Small intestine (tissue), 7 donors: ENCODE results near the gene CORO1C. TPM values are rescaled to one million over a fixed set of nuclear protein-coding genes. Genes with fewer than 3 reads are reported as not detected.

Experiments used
- DNase-seq, 2 donors: peaks; one replicate each; pipeline versions ENCODE4 v3.0.0 to v3.0.0-alpha.2; 2013
- FAIRE-seq: peaks from 2 replicates; lab custom pipeline; 2012; peaks lifted over from hg19 to GRCh38; lab: Jason Lieb, UNC
- H3K27ac ChIP-seq, 3 donors: one replicate each; pipeline ENCODE4 v1.5.1; 2013; ENCODE audit warnings: low read length in 2 of 3, mild to moderate bottlenecking in 2 of 3, control low read depth in 1 of 3, inconsistent platforms in 1 of 3, low read depth in 1 of 3, moderate library complexity in 1 of 3
- H3K27me3 ChIP-seq, 3 donors: one replicate each; pipeline ENCODE4 v1.6.1; 2013; ENCODE audit warnings: low read length in 3 of 3, inconsistent platforms in 1 of 3; ENCODE audit not compliant: control insufficient read depth in 3 of 3, insufficient read depth in 3 of 3
- H3K36me3 ChIP-seq, 3 donors: one replicate each; pipeline ENCODE4 v1.6.1; 2013; ENCODE audit warnings: low read length in 3 of 3, inconsistent platforms in 1 of 3, low read depth in 1 of 3, mild to moderate bottlenecking in 1 of 3, moderate library complexity in 1 of 3; ENCODE audit not compliant: control insufficient read depth in 3 of 3, insufficient read depth in 2 of 3
- H3K4me1 ChIP-seq, 3 donors: one replicate each; pipeline ENCODE4 v1.6.1; 2013; ENCODE audit warnings: low read length in 2 of 3, inconsistent platforms in 1 of 3, low read depth in 1 of 3, mild to moderate bottlenecking in 1 of 3, moderate library complexity in 1 of 3; ENCODE audit not compliant: control insufficient read depth in 3 of 3, insufficient read depth in 2 of 3
- H3K4me3 ChIP-seq, 3 donors: one replicate each; pipeline ENCODE4 v1.5.1; 2013; ENCODE audit warnings: low read length in 3 of 3, control low read depth in 1 of 3, inconsistent platforms in 1 of 3, low read depth in 1 of 3, mild to moderate bottlenecking in 1 of 3, moderate library complexity in 1 of 3
- H3K9me3 ChIP-seq, 2 donors: one replicate each; pipeline ENCODE4 v1.6.1; 2013; ENCODE audit warnings: low read depth in 1 of 2, low read length in 1 of 2; ENCODE audit not compliant: control insufficient read depth in 2 of 2, insufficient read depth in 1 of 2
- WGBS, 3 donors: extraction: QIAGEN DNeasy Blood & Tissue Kit; methylation state at CpG; one replicate each; pipeline ENCODE4 v1.1.7; 2013; 5-methylcytosine and 5-hydroxymethylcytosine counted together
- polyA plus RNA-seq, 4 donors: library from polyadenylated mRNA; stranded (reverse) in 3 of 4; unstranded in 1 of 4; fragments of 200-250 nt in 3 of 4; fragments of 120-200 nt in 1 of 4; gene quantifications; one replicate each; pipeline versions ENCODE4 v1.2.1 to v1.2.3, GENCODE V29; 2013
- donor health status: healthy with polysubstance abuse.
- donor health status: control.
- donor health status: control.
- donor health status: Bipolar disorder and iron deficiency.
- donor health status: healthy.

CORO1C gene
- polyA plus RNA-seq, 4 donors: 22.2 to 59.2 (median 33.0) TPM

DNA sequence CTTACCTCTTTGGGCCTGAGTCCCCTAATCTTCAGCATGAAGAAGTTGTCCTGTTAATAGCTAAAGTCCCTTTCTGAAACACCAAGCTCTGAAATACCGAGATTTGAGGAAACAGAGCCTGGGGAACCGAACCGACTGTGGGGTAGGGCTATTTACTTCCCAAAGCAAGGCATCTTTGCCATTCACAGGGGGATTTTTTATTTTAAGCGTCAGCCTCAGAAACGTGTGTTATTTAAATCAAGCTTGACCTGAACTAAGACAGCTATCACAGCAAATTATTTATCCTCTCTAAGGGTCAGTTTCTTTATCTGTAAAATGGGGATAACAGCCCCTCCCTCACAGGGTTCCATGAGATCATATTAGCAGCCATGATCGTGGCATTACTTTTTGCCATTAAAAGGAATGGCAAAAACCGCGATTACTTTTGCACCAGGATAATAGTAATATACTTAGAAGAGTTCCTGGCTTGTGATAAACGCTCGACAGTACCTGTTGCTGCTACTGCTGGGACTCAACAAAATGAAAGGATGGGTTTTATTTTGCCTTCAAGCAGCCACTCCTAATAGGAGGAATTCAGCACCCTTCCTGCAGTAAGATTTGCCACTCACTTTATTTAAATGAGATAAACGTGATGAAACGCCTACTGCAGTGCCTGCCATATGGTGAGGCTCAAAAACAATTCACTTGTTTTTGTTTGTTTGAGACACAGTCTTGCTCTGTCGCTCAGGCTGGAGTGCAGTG is 1.3 kb upstream of the CORO1C start:
- Histone ChIP-seq H3K36me3 (no peaks in the 10 kb centered on the region), H3K4me1 (peaks cover 0 to 24% (median 3%) of the 10 kb centered on the region in 3 donors), H3K27ac (peak overlapping the region; percentile 85 to 99 (median 98)), H3K4me3 (peak overlapping the region in 1 of 3 donors; percentile 93), H3K9me3 (peaks cover 0 to 2% of the 10 kb centered on the region in 2 donors), H3K27me3 (no peaks in the 10 kb centered on the region)
- WGBS, 3 donors: 61 to 71% (median 61%) methylated on average over 13 of the region's 13 CpGs
- DNase-seq: peak in 1 of 2 donors; percentile 26
- no peak for FAIRE-seq

GRCh38 chr12:108731866-108732461 is 646 bp upstream of the CORO1C start:
- Histone ChIP-seq H3K27ac (peak overlapping the region; percentile 85 to 99 (median 98)), H3K27me3 (no peaks in the 10 kb centered on the region), H3K36me3 (no peaks in the 10 kb centered on the region), H3K4me1 (peaks cover 0 to 24% (median 3%) of the 10 kb centered on the region in 3 donors), H3K9me3 (no peaks in the 10 kb centered on the region), H3K4me3 (peak overlapping the region; percentile 54 to 93 (median 85))
- DNase-seq (peak; percentile 99), FAIRE-seq (no peak)
- 4 to 6% (median 4%) methylated on average over 29 to 34 of the region's 34 CpGs for WGBS, 3 donors

- FAIRE-seq (no peak), DNase-seq (peak; percentile 51 to 89)
- Histone ChIP-seq H3K36me3 (no peaks in the 10 kb centered on the region), H3K4me3 (peak overlapping the region; percentile 64 to 93 (median 85)), H3K9me3 (no peaks in the 10 kb centered on the region), H3K4me1 (peaks cover 2 to 24% (median 3%) of the 10 kb centered on the region in 3 donors), H3K27me3 (no peaks in the 10 kb centered on the region), H3K27ac (peak overlapping the region; percentile 90 to 92 (median 91))
- WGBS, 3 donors: 1 to 2% (median 1%) methylated on average over 41 to 45 of the region's 45 CpGs
These were observed 783 bp downstream of the CORO1C start for GRCh38 chr12:108730365-108731104.

DNA sequence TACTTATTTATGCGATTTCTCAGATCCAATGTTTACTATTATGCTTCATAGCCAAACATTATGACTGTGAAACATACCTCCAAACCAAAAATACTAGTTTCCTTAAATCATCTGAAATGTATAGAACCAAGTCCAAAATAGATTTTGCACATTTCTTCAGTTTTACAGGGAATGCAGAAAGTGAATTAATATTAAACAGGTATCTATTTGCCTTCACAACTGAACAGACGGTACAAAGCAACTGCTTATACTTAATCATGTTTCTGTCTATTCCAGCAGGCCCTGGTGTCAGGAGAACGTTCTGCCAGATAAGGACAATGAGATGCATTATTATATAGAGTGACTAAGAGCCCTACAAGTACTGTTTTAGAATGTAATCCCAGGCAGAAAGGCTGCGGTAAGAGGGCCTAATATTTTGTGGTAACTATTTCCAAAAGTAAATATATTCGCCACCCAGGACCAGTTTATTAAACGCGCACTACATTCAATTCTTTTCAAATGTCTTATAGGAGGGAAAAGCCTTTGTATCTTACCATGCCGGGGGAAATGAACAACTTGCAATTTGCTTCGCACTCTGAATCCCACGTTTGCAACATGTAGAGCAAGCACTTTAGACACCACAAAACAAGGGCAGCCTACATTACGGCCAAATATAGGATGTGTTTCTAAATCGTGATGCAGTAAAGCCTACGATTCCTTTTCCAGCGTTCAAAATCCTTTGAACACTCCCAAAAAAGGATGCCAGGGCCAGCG is 1.5 kb downstream of the CORO1C start:
- Histone ChIP-seq H3K4me3 (peak overlapping the region; percentile 64 to 93 (median 85)), H3K27me3 (no peaks in the 10 kb centered on the region), H3K36me3 (no peaks in the 10 kb centered on the region), H3K4me1 (peaks cover 2 to 27% (median 7%) of the 10 kb centered on the region in 3 donors), H3K9me3 (no peaks in the 10 kb centered on the region), H3K27ac (peak overlapping the region; percentile 90 to 92 (median 91))
- no peak for FAIRE-seq
- WGBS, 3 donors: 21 to 22% (median 22%) methylated on average over 15 of the region's 15 CpGs
- DNase-seq: peak; percentile 49 to 61

- Histone ChIP-seq H3K27me3 (no peaks in the 10 kb centered on the region), H3K4me1 (peaks cover 2 to 29% (median 7%) of the 10 kb centered on the region in 3 donors), H3K4me3 (peak overlapping the region in 1 of 3 donors; percentile 93), H3K9me3 (no peaks in the 10 kb centered on the region), H3K36me3 (no peaks in the 10 kb centered on the region), H3K27ac (peak overlapping the region in 1 of 3 donors; percentile 92)
- FAIRE-seq (no peak), DNase-seq (no peak)
- 34 to 49% (median 48%) methylated on average over 9 of the region's 9 CpGs for WGBS, 3 donors
These were observed 2.3 kb downstream of the CORO1C start for GRCh38 chr12:108728820-108729611.

DNA sequence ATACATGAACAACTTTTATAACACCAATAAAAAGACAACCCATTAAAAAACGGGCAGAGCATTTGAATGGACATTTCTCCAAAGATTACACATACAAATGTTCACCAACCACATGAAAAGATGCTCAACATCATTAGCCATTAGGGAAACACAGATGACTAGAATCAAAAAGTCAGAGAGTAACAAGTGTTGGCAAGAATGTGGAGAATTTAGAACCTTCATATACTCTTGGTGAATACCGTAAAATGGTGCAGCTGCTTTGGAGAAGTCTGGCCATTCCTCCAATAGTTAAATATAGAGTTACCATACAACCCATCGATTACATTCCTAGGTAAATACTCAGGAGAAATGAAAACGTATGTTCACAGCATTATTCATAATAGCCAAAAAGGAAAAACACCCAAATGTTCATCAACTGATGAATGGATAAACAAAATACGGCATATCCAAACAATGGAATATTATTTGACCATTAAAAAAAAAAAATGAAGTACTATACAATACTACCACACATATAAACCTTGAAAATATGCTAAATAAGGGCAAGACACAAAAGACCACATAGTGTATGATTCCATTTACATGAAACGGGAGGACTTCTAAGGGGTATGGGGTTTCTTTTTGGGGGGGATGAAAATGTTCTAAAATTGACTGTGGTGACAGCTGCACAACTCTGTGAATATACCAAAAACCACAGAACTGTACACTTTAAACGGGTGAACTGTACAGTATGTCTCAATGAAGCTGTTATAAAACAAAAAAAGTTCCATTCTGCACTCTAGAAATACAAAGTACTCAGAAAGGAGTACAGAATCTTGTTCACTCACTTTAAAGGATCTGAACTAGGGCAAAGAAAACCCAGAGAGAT is 3.2 kb downstream of the CORO1C start:
- H3K27ac ChIP-seq: peak overlapping the region in 1 of 3 donors; percentile 8
- FAIRE-seq (no peak), DNase-seq (no peak)
- no peaks in the 10 kb centered on the region for H3K27me3 ChIP-seq
- H3K9me3 ChIP-seq: no peaks in the 10 kb centered on the region
- no peaks in the 10 kb centered on the region for H3K36me3 ChIP-seq
- H3K4me1 ChIP-seq: peaks cover 4 to 26% (median 4%) of the 10 kb centered on the region in 3 donors
- no peak overlapping the region for H3K4me3 ChIP-seq
- 69 to 74% (median 72%) methylated on average over 7 of the region's 7 CpGs for WGBS, 3 donors

DNA sequence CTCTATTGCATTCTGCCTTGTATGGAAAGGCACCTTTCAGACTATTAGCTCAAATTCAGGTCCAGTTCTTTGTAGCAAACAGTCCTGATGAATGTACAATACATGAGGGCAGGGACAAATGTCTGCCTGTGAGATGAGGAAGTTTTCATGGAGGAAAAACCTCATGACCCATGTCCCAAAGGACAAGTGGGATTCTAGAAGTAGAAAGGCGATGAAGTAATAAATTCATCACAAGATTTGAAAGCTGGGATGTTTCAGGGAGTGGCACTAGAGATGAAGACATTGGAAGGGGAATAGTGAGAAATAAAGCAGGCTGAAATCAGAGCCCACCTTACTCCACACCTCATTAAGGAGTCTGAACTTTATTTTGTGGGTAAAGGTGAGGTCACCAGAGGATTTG is 4.2 kb downstream of the CORO1C start:
- FAIRE-seq (no peak), DNase-seq (no peak)
- Histone ChIP-seq H3K27me3 (no peaks in the 10 kb centered on the region), H3K9me3 (no peaks in the 10 kb centered on the region), H3K4me1 (peaks cover 4 to 22% (median 9%) of the 10 kb centered on the region in 3 donors), H3K4me3 (no peak overlapping the region), H3K27ac (no peak overlapping the region), H3K36me3 (no peaks in the 10 kb centered on the region)
- 92 to 96% (median 95%) methylated on average over 1 of the region's 1 CpG for WGBS, 3 donors
